ENCODE results near the gene CLEC2A. TPM values are rescaled to one million over a fixed set of nuclear protein-coding genes. Genes with fewer than 3 reads are reported as not detected.

Gene CLEC2A
- total RNA-seq, 1 experiment from 2014 or later = not detected

GRCh38 chr12:9944391-9944790 is 12.2 kb upstream of the CLEC2A start:
- Histone ChIP-seq H3K27me3 (ENCODE audit: insufficient read depth, low read length) (peaks cover 64% of the 10 kb centered on the region), H3K4me3 (replicated peaks in 1 of 2; ENCODE audit: low read depth in 1 of 2, low read length in 2 of 2) (no peak overlapping the region), H3K9me3 (ENCODE audit: control insufficient read depth in 1 of 2, insufficient read depth in 1 of 2, low read depth in 1 of 2, low read length in 2 of 2) (no peaks in the 10 kb centered on the region), H3K4me2 (ENCODE audit: low read length) (no peak overlapping the region), H3K79me2 (ENCODE audit: insufficient read depth, low read length) (no peaks in the 10 kb centered on the region), H3K27ac (ENCODE audit: low read depth, low read length) (no peak overlapping the region), H2AFZ (ENCODE audit: low read depth, low read length, poor library complexity, severe bottlenecking) (no peak overlapping the region), H3K4me1 (ENCODE audit: control insufficient read depth in 1 of 2, insufficient read depth in 2 of 2, low read length in 2 of 2) (no peaks in the 10 kb centered on the region), H4K20me1 (ENCODE audit: insufficient read depth) (no peaks in the 10 kb centered on the region), H3K9me2 (ENCODE audit: insufficient read depth) (no peaks in the 10 kb centered on the region), H3K36me3 (ENCODE audit: control insufficient read depth in 1 of 2, insufficient read depth in 2 of 2, low read length in 2 of 2) (no peaks in the 10 kb centered on the region), H3K9ac (ENCODE audit: low read length) (no peak overlapping the region)
- TF ChIP-seq SIN3A (IDR thresholded peaks at IDR 0.05; ENCODE audit: low read depth) = no peak
- no peak for TF ChIP-seq CTCF (IDR thresholded peaks at IDR 0.05 in 2 of 3, conservative IDR thresholded peaks at IDR 0.05 in 1 of 3; ENCODE audit: borderline replicate concordance in 1 of 3, insufficient read depth in 1 of 3, low read depth in 2 of 3, low read length in 2 of 3)
- no peak for TF ChIP-seq POLR2A (IDR thresholded peaks at IDR 0.05; ENCODE audit: borderline replicate concordance, extremely low read depth, insufficient read depth, insufficient read length)
- no peak for TF ChIP-seq REST (IDR thresholded peaks at IDR 0.05; ENCODE audit: low read depth)
- TF ChIP-seq SP1 (IDR thresholded peaks at IDR 0.05; ENCODE audit: low read depth) = no peak
- TF ChIP-seq ZBTB33 (IDR thresholded peaks at IDR 0.05; ENCODE audit: extremely low read depth, insufficient replicate concordance, low read length) = no peak
- no peak for TF ChIP-seq TCF7L2 (IDR thresholded peaks at IDR 0.05; ENCODE audit: borderline replicate concordance, extremely low read depth, insufficient read depth, insufficient read length)
- no peak for TF ChIP-seq POLR2AphosphoS5 (IDR thresholded peaks at IDR 0.05; ENCODE audit: low read depth, low read length)
- TF ChIP-seq FOSL1 (IDR thresholded peaks at IDR 0.05; ENCODE audit: low read depth) = no peak
- TF ChIP-seq RAD21 (IDR thresholded peaks at IDR 0.05; ENCODE audit: low read depth) = no peak
- no peak for TF ChIP-seq ATF3 (IDR thresholded peaks at IDR 0.05)
- no peak for TF ChIP-seq JUND (IDR thresholded peaks at IDR 0.05)
- no peak for TF ChIP-seq CEBPB (IDR thresholded peaks at IDR 0.05; ENCODE audit: low read depth)
- no peak for TF ChIP-seq CBX3 (IDR thresholded peaks at IDR 0.05; ENCODE audit: low read depth)
- ChIA-PET POLR2A (no interaction called here), RAD21 (ENCODE audit: low non-redundant PET in 1 of 2, low total read pairs in 2 of 2, uncharacterized antibody in 2 of 2, unreplicated experiment in 2 of 2) (no interaction called here), CTCF (interaction anchor here (1.1 kb wide), 1 partner anchor 195 kb away, joined by 3 read pairs; no protein-coding TSS in a partner anchor)
- ATAC-seq (no peak), DNase-seq (ENCODE audit: low read depth, low spot score) (no peak)
- intact Hi-C loops (cut with micrococcal nuclease) = loop anchor here (5.0 kb wide), 1 partner anchor 198 kb away; no protein-coding TSS in a partner anchor
- no TSS peak for BruUV-seq (replicated peaks)
